NB4 (cell line): ENCODE results near the gene KCNJ3.

Experiments used
- CTCF ChIP-seq: IDR thresholded peaks from one replicate; pipeline ENCODE4 v1.5.1; 2012; ENCODE audit warnings: low read depth, low read length
- MAX ChIP-seq: IDR thresholded peaks from 2 replicates; pipeline ENCODE4 v1.6.1; 2011; ENCODE audit warnings: low read depth, low read length
- MYC ChIP-seq: IDR thresholded peaks from 2 replicates; pipeline ENCODE4 v1.6.1; 2011; ENCODE audit warnings: low read depth, low read length
- POLR2A ChIP-seq: IDR thresholded peaks from 2 replicates; pipeline ENCODE4 v1.6.1; 2011; ENCODE audit warnings: mild to moderate bottlenecking; ENCODE audit not compliant: insufficient read length; ENCODE audit errors: extremely low read depth

DNA sequence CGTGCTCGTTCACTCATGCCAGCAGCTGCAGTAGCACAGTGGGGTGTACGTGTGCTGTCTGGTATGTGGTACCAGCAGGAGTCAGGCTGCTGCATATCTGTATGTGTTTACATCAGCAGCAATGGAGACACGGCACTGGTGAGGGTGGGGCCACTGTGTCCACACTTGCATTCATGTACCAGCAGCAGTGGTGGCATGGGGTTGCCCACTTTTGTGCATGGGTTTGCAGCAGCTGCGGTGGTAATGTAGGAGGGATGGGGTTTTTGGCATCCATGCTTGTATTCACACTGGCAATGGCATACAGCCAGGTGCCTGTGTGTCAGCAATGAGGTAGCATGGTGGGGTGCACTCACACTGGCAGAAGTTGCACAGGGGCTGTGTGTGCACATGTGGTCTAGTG, 187.8 kb downstream of the KCNJ3 start:
- TF ChIP-seq CTCF (no peak), POLR2A (no peak), MYC (no peak), MAX (no peak)
